Stimulated activated naive CD4-positive, alpha-beta T cell (primary cell): ENCODE results near the gene RNU6-8.

Source experiments
- DNase-seq, 6 experiments: peaks; one replicate each; lab custom pipeline; 2025; lab: John Stamatoyannopoulos, UW

The RNU6-8 gene

GRCh38 chr14:32205554-32205953, 2.5 kb upstream of the RNU6-8 start:
- DNase-seq, result no peak

GRCh38 chr14:32203928-32204357, 874 bp upstream of the RNU6-8 start:
- DNase-seq, result peak in 3 of 6 experiments; percentile 12 to 56 (median 42)

DNA sequence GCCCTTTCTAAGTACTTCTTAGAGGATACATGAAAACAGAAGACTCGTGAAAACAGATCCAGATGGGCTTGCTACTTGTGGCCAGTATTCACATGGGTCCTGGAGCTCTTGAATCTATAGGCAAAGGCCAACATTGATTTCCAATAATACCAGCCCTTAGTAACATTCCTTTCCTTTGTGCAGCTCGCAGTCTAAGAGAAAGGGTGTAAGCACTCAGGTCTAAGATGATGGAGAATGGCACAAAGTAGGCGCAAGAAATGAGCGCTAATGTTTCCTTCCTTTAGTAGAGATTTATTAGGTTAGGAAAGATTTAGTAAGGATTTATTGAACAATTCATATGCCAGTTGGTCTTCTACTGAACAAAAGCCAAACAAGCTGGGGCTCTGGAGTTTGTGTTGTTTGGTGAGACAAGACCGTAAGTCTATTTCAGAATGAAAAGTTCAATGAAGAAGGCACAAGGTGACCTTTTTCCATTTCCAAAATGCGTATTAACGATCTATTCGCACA, 525 bp downstream of the RNU6-8 start:
- DNase-seq, result peak in 1 of 6 experiments; percentile 63

GRCh38 chr14:32201816-32202490, 1.1 kb downstream of the RNU6-8 start, which contains the start of gene RNU6-7:
Gene RNU6-7, plus strand, starts transcription at chr14:32202045.
- DNase-seq, result peak in 5 of 6 experiments; percentile 38 to 84 (median 68)

GRCh38 chr14:32201193-32201815, 1.8 kb downstream of the RNU6-8 start:
- peak in 5 of 6 experiments; percentile 50 to 82 (median 63) for DNase-seq

GRCh38 chr14:32200368-32201192, 2.5 kb downstream of the RNU6-8 start:
- peak in 1 of 6 experiments; percentile 62 for DNase-seq

DNA sequence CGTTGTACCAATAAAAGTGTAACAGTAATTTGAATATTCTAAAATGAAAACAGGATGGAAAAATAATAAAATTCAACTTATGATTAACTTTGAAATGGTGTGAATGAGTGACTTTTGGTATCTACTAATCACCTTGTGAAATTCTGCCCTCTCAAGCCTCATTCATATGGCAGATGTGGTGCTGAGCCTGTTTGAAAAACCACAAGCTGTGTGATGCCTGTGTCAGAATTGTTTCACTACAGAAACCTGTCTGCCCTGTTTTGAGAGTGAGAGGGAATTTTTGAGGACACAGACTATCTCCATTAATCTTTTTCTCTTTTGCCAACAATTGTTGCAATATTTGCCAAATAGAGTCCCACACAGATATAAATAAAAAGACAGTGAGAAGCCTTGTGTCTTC, 5.2 kb downstream of the RNU6-8 start:
- DNase-seq, result no peak

DNA sequence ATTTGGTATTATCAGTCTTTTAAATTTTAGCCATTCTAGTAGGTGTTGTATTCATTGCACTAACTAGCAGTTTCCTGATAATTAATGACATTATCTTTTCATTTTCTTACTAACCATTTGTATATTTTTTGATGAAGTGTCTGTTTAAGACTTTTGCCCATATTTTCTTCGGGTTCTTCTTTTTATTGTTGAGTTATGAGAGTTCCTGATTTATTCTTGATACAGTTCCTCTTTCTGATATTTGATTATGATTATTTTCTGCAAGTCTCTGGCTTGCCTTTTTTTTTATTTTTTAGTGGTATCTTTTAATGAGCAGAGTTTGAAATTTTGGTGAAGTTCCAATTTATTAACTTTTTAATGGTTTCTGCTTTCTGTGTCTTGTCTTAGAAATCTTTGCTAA, 7.4 kb downstream of the RNU6-8 start:
- no peak for DNase-seq

DNA sequence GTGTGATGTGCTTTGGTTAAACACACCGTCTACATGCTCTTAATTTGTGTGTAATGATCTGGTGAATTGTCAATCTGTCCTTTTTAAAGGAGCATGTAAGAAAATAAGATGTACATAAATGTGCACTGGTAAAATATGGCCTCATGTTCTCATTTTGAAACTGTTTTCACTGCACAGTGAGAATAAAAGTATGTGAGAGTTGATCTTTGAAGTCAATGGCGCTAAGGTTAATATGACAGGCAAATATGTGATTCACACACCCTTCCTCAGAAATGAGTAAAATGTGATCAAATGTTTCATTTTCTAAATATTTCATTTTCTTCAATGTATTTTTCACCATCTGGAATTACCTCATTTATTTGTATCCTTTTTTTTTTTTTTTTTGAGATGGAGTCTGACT, 9.5 kb downstream of the RNU6-8 start:
- no peak for DNase-seq

DNA sequence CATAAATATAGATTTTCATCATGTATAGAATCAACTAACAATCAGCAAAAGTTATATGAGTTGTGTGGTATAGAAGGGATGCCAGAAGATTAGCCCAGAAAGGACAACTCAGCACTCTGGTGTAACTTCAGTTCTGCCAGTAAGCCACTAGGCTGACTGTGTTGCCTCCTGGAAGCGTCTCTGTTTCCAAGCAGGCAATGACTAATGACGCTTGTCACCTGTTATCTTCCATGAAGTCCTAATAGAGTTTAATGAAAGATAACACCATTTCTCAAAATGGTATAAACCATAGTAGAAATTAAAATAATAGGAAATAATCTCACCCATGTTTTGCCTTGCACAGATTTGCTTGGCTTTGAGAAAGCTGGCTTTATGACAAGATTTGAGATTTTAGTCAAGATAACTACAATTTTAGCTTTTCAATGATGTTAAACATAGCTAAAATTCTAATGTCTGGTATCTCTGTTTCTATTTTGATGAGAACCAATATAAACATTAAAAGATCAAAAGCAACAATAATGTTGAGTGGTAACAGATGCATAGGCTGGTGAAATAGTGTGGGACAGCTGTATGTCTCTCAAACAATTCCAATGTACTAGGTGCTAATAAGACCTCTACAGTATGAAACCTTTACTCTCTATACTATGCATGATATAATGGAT, 10.2 kb downstream of the RNU6-8 start:
- DNase-seq, result no peak

DNA sequence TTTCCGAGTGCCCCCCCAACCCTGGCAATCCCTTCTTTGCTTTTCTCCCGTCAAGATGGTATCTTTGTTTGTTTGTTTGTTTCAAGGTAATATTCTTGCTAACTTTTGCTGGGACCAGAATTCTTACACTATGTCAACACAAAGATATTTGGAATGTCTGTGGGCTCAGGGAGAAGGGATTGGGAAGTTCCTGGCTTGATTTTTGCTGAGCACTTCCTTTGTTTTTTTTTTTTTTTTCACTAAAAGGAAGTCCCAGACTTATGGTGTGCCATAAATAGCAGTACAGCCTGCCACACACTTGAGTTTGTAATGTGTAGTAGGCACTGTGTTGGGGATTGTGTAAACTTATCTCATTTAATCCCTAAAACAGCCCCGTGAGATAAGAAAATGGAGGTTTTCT, 12.4 kb downstream of the RNU6-8 start:
- no peak for DNase-seq

GRCh38 chr14:32189811-32190210, 13.3 kb downstream of the RNU6-8 start:
- no peak for DNase-seq

GRCh38 chr14:32186248-32186647, 16.8 kb downstream of the RNU6-8 start:
- no peak for DNase-seq

DNA sequence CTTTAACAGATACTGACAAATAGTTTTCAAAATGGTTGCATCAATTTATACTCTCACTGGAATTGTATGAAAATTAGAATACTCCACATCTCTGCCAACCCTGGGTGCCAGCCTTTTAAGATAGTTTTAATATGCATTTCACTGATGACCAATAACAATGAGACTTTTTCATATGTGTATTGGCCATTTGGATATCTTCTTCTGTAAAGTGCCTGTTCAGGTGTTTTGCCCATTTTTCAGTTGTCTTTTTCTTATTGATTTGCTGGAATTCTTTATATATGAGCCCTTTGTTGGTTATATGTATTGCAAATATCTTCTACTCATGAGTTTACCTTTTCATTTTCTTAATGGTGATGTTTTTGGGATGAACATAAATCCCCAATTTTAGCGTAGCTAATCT, 18.0 kb downstream of the RNU6-8 start:
- no peak for DNase-seq

- no peak for DNase-seq
These were observed 19.7 kb downstream of the RNU6-8 start for GRCh38 chr14:32183151-32184058.

DNA sequence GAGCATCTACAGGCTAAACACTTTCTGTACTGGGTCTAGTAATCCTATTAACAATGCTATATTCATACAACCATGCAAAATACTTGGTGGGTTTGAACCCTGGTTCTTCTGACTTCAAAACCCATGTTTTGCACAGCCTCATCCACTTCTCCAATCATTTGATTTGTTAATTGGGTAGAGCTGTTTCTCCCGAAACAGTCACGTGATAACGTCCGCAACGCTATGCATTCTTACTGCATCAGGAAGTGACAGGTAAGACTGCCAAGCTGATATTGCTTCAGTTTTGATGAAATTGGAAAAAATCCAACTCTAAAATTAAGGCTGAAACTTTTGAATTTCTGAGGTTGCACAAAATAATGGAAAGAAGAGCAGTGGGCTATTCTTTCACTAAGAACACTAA, 31.6 kb downstream of the RNU6-8 start:
- DNase-seq, result no peak

GRCh38 chr14:32169191-32169590, 33.9 kb downstream of the RNU6-8 start:
- DNase-seq, result no peak

GRCh38 chr14:32167907-32168306, 35.2 kb downstream of the RNU6-8 start:
- no peak for DNase-seq

- DNase-seq, result no peak
These were observed 36.1 kb downstream of the RNU6-8 start for GRCh38 chr14:32166924-32167323.

GRCh38 chr14:32166029-32166428, 37.0 kb downstream of the RNU6-8 start:
- DNase-seq, result no peak
